HCT116 (cell line): ENCODE measurements around the gene PCARE. TPM values are rescaled to one million over a fixed set of nuclear protein-coding genes. Genes with fewer than 3 reads are reported as not detected.

Source experiments
- ATAC-seq: fragments of 200-7000 bp; cut with Tn5 transposase; 2 replicates; pipeline ENCODE4 v1.9.1; 2020; ENCODE audit warnings: mild to moderate bottlenecking, moderate library complexity
- BruUV-seq: library from RNA; stranded (reverse); fragments of 400-500 nt; replicated peaks from 2 replicates; lab custom pipeline; 2021; lab: Mats Ljungman, UMichigan
- CTCF ChIA-PET: fragments of 300-600 bp; sonication (Branson Sonifier 250); formaldehyde crosslinking; loops from one replicate; lab custom pipeline; 2021; ENCODE audit warnings: antibody characterized with exemption; lab: Charles Lee
- POLR2A ChIA-PET: fragments of 300-600, 350-600 bp; sonication (Branson Sonifier 250); formaldehyde crosslinking; loops from one replicate; lab custom pipeline; 2021; ENCODE audit warnings: antibody characterized with exemption; lab: Charles Lee
- RAD21 ChIA-PET, 2 experiments: fragments of 300-600 bp; sonication (Branson Sonifier 250); formaldehyde crosslinking; loops; one replicate each; lab custom pipeline; 2023; ENCODE audit warnings: low total read pairs in 2 of 2; ENCODE audit not compliant: uncharacterized antibody in 2 of 2, unreplicated experiment in 2 of 2, low non-redundant PET in 1 of 2; lab: Charles Lee
- DNase-seq: peaks from one replicate; pipeline ENCODE4 v3.0.0-alpha.2; 2010; ENCODE audit warnings: low read depth, low spot score
- H2AFZ ChIP-seq: fragments of 200-600 bp; shearing (Covaris generic), sonication (generic); 2 replicates; pipeline ENCODE4 v1.6.1; 2017; ENCODE audit warnings: low read depth, mixed run types, mixed read lengths, antibody characterized with exemption, low read length; ENCODE audit not compliant: poor library complexity, severe bottlenecking
- H3K27ac ChIP-seq: 2 replicates; pipeline ENCODE4 v1.5.1; 2012; ENCODE audit warnings: low read depth, low read length
- H3K27me3 ChIP-seq: fragments of 200-600 bp; sonication (generic); 2 replicates; pipeline ENCODE4 v1.6.1; 2016; ENCODE audit warnings: mixed run types, low read length, mixed read lengths; ENCODE audit not compliant: insufficient read depth
- H3K36me3 ChIP-seq, 2 experiments: fragments of 200-500 bp in 1 of 2; fragments of 200-600 bp in 1 of 2; sonication (Bioruptor generic) in 1 of 2; sonication (generic) in 1 of 2; 2 replicates each; pipeline versions ENCODE4 v1.5.1 to v1.6.1; 2014 to 2016; ENCODE audit warnings: low read length in 2 of 2, inconsistent platforms in 1 of 2, mixed read lengths in 1 of 2, mixed run types in 1 of 2; ENCODE audit not compliant: insufficient read depth in 2 of 2, control insufficient read depth in 1 of 2
- H3K4me1 ChIP-seq, 2 experiments: fragments of 200-600 bp in 1 of 2; sonication (generic) in 1 of 2; 2 replicates each; pipeline versions ENCODE4 v1.5.1 to v1.6.1; 2012 to 2017; ENCODE audit warnings: low read length in 2 of 2, inconsistent platforms in 1 of 2, mild to moderate bottlenecking in 1 of 2, mixed read lengths in 1 of 2, mixed run types in 1 of 2, moderate library complexity in 1 of 2; ENCODE audit not compliant: insufficient read depth in 2 of 2, control insufficient read depth in 1 of 2
- H3K4me2 ChIP-seq: fragments of 200-600 bp; sonication (generic); 2 replicates; pipeline ENCODE4 v1.6.1; 2017; ENCODE audit warnings: mixed run types, low read length, mixed read lengths
- H3K4me3 ChIP-seq, 2 experiments: fragments of 200-600 bp in 1 of 2; sonication (generic) in 1 of 2; replicated peaks in 1 of 2; 2 replicates each; pipeline ENCODE4 v1.5.1; 2011 to 2016; ENCODE audit warnings: low read length in 2 of 2, control low read depth in 1 of 2, low read depth in 1 of 2, mild to moderate bottlenecking in 1 of 2, mixed read lengths in 1 of 2, mixed run types in 1 of 2
- H3K79me2 ChIP-seq: fragments of 200-600 bp; sonication (generic); 2 replicates; pipeline ENCODE4 v1.6.1; 2017; ENCODE audit warnings: mild to moderate bottlenecking, mixed run types, low read length, moderate library complexity, mixed read lengths; ENCODE audit not compliant: insufficient read depth
- H3K9ac ChIP-seq: fragments of 200-600 bp; sonication (generic); 2 replicates; pipeline ENCODE4 v1.6.1; 2016; ENCODE audit warnings: low read length, mixed read lengths
- H3K9me2 ChIP-seq: fragments of 200-600 bp; sonication (generic), shearing (Covaris generic); 2 replicates; pipeline ENCODE4 v1.6.1; 2017; ENCODE audit warnings: mixed run types, mild to moderate bottlenecking, moderate library complexity; ENCODE audit not compliant: insufficient read depth
- H3K9me3 ChIP-seq, 2 experiments: fragments of 200-500 bp in 1 of 2; fragments of 200-600 bp in 1 of 2; sonication (Bioruptor generic) in 1 of 2; sonication (generic) in 1 of 2; 2 replicates each; pipeline ENCODE4 v1.6.1; 2014 to 2017; ENCODE audit warnings: low read length in 2 of 2, mixed read lengths in 2 of 2, inconsistent platforms in 1 of 2, low read depth in 1 of 2, mild to moderate bottlenecking in 1 of 2, mixed run types in 1 of 2, moderate library complexity in 1 of 2; ENCODE audit not compliant: control insufficient read depth in 1 of 2, insufficient read depth in 1 of 2
- H4K20me1 ChIP-seq: fragments of 200-600 bp; sonication (generic), shearing (Covaris generic); 2 replicates; pipeline ENCODE4 v1.6.1; 2017; ENCODE audit warnings: mixed run types, mild to moderate bottlenecking, moderate library complexity; ENCODE audit not compliant: insufficient read depth
- CBX3 ChIP-seq: IDR thresholded peaks from 2 replicates; pipeline ENCODE4 v1.6.1; 2012; ENCODE audit warnings: low read depth
- CEBPB ChIP-seq: IDR thresholded peaks from 2 replicates; pipeline ENCODE4 v1.6.1; 2012; ENCODE audit warnings: low read depth
- EGR1 ChIP-seq: IDR thresholded peaks from 2 replicates; pipeline ENCODE4 v1.6.1; 2012; ENCODE audit warnings: low read depth
- ELF1 ChIP-seq: IDR thresholded peaks from 2 replicates; pipeline ENCODE4 v1.6.1; 2012; ENCODE audit warnings: low read depth, borderline replicate concordance
- EZH2 ChIP-seq: fragments of 200-600 bp; sonication (generic); IDR thresholded peaks from 2 replicates; pipeline ENCODE4 v1.6.1; 2017; ENCODE audit warnings: antibody characterized with exemption, mixed run types
- EZH2phosphoT487 ChIP-seq: fragments of 200-600 bp; IDR thresholded peaks from 2 replicates; pipeline ENCODE4 v1.6.1; 2018; ENCODE audit warnings: antibody characterized with exemption, borderline replicate concordance
- JUND ChIP-seq: IDR thresholded peaks from 2 replicates; pipeline ENCODE4 v1.6.1; 2012
- POLR2AphosphoS5 ChIP-seq: IDR thresholded peaks from 2 replicates; pipeline ENCODE4 v1.6.1; 2011; ENCODE audit warnings: mild to moderate bottlenecking, low read depth, low read length, moderate library complexity
- SIN3A ChIP-seq: IDR thresholded peaks from 2 replicates; pipeline ENCODE4 v1.6.1; 2012; ENCODE audit warnings: low read depth
- SP1 ChIP-seq: IDR thresholded peaks from 2 replicates; pipeline ENCODE4 v1.6.1; 2012; ENCODE audit warnings: low read depth
- TCF7L2 ChIP-seq: IDR thresholded peaks from 2 replicates; pipeline ENCODE4 v1.7.0; 2011; ENCODE audit warnings: borderline replicate concordance, inconsistent platforms; ENCODE audit not compliant: insufficient read depth, insufficient read length; ENCODE audit errors: extremely low read depth
- ZBTB33 ChIP-seq: IDR thresholded peaks from 2 replicates; pipeline ENCODE4 v1.6.1; 2011; ENCODE audit warnings: mild to moderate bottlenecking, low read length, moderate library complexity; ENCODE audit not compliant: insufficient replicate concordance; ENCODE audit errors: extremely low read depth
- ZFX ChIP-seq: fragments of 450-650 bp; IDR thresholded peaks from 2 replicates; pipeline ENCODE4 v1.6.1; 2017
- ZNF274 ChIP-seq: fragments of 200-500 bp; sonication (Bioruptor generic); IDR thresholded peaks from 2 replicates; pipeline ENCODE4 v1.6.1; 2014; ENCODE audit warnings: mild to moderate bottlenecking, low read depth, low read length, inconsistent platforms
- intact Hi-C: fragments of 100-400 bp; cut with micrococcal nuclease; formaldehyde crosslinking; loops from 2 replicates; pipeline ENCODE4 v1.10.0; 2022
- total RNA-seq: library from RNA; stranded (reverse); gene quantifications from one replicate; pipeline ENCODE4 v1.2.1, GENCODE V29; 2021; ENCODE audit not compliant: unreplicated experiment
- TF ChIP-seq, protein P1 (sequence below), 3 experiments: fragments of 200-600 bp in 1 of 3; sonication (generic) in 1 of 3; IDR thresholded peaks in 2 of 3; conservative IDR thresholded peaks in 1 of 3; 2 replicates each; pipeline ENCODE4 v1.5.1; 2012 to 2017; ENCODE audit warnings: low read depth in 2 of 3, low read length in 2 of 3, antibody characterized with exemption in 1 of 3, borderline replicate concordance in 1 of 3, control low read depth in 1 of 3, mild to moderate bottlenecking in 1 of 3, mixed read lengths in 1 of 3, mixed run types in 1 of 3, moderate library complexity in 1 of 3; ENCODE audit not compliant: insufficient read depth in 1 of 3
- TF ChIP-seq, protein P2 (sequence below): IDR thresholded peaks from 2 replicates; pipeline ENCODE4 v1.6.1; 2012
- TF ChIP-seq, protein P3 (sequence below): IDR thresholded peaks from 2 replicates; pipeline ENCODE4 v1.6.1; 2012

PCARE gene
- total RNA-seq, 1 experiment from 2014 or later, result not detected

DNA sequence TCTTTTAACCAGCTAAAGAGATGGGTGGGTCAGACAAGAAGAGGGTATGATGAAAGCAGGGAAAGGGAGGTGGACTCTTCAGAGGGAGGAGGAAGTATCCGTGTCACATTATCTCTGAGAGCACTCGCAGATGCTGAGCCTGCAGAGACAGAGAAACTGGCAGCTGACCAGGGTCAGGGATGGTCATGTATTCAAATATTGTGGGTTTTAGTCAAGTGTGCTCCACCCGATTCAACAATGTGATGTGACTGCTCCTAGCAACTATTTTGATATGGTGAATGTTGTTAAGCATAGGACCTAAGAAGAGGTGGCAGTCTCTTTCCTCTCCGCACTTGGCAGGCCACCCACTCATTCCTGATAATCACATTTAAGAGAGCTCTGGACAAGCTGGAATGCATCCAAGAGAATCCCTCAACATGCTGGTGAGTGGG is 39.6 kb upstream of the PCARE start:
- Histone ChIP-seq H2AFZ (peak overlapping the region; percentile 27), H3K9ac (peak overlapping the region; percentile 69), H3K27ac (peak overlapping the region; percentile 81), H3K9me2 (no peaks in the 10 kb centered on the region), H4K20me1 (no peaks in the 10 kb centered on the region), H3K4me1 (peaks cover 32 to 70% of the 10 kb centered on the region in 2 experiments), H3K9me3 (no peaks in the 10 kb centered on the region), H3K27me3 (no peaks in the 10 kb centered on the region), H3K4me3 (peak overlapping the region; percentile 41 to 55; a peak in 3 of 4 replicates), H3K79me2 (peaks cover 24% of the 10 kb centered on the region), H3K4me2 (peak overlapping the region; percentile 77), H3K36me3 (no peaks in the 10 kb centered on the region)
- POLR2A ChIA-PET, result interaction anchor here (1.0 to 2.5 kb wide), 4 partner anchors 9 to 21 kb away, joined by 3 to 14 read pairs (median 4); no protein-coding TSS in a partner anchor
- intact Hi-C loops, result no loop called here
- DNase-seq (peak; percentile 53), ATAC-seq (peak; percentile 16; the same call in 1 of the 2 replicates)
- TF ChIP-seq, protein P1, sequence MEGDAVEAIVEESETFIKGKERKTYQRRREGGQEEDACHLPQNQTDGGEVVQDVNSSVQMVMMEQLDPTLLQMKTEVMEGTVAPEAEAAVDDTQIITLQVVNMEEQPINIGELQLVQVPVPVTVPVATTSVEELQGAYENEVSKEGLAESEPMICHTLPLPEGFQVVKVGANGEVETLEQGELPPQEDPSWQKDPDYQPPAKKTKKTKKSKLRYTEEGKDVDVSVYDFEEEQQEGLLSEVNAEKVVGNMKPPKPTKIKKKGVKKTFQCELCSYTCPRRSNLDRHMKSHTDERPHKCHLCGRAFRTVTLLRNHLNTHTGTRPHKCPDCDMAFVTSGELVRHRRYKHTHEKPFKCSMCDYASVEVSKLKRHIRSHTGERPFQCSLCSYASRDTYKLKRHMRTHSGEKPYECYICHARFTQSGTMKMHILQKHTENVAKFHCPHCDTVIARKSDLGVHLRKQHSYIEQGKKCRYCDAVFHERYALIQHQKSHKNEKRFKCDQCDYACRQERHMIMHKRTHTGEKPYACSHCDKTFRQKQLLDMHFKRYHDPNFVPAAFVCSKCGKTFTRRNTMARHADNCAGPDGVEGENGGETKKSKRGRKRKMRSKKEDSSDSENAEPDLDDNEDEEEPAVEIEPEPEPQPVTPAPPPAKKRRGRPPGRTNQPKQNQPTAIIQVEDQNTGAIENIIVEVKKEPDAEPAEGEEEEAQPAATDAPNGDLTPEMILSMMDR (IDR thresholded peaks at IDR 0.05 in 2 of 3, conservative IDR thresholded peaks at IDR 0.05 in 1 of 3; ENCODE audit: borderline replicate concordance in 1 of 3, insufficient read depth in 1 of 3, low read depth in 2 of 3, low read length in 2 of 3), result no peak
- TF ChIP-seq, protein P2, sequence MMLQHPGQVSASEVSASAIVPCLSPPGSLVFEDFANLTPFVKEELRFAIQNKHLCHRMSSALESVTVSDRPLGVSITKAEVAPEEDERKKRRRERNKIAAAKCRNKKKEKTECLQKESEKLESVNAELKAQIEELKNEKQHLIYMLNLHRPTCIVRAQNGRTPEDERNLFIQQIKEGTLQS, result no peak
- TF ChIP-seq TCF7L2 (no peak), POLR2AphosphoS5 (peak; percentile 58), ZNF274 (no peak), CBX3 (no peak), EGR1 (peak; percentile 65; the same call in 1 of the 2 replicates), EZH2 (no peak), SIN3A (no peak), JUND (no peak), CEBPB (no peak; the same call in 1 of the 2 replicates), EZH2phosphoT487 (no peak), SP1 (peak; percentile 33; the same call in 1 of the 2 replicates), ZFX (no peak), ZBTB33 (no peak), ELF1 (no peak)
- TF ChIP-seq, protein P3, sequence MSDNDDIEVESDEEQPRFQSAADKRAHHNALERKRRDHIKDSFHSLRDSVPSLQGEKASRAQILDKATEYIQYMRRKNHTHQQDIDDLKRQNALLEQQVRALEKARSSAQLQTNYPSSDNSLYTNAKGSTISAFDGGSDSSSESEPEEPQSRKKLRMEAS, result no peak; the same call in 1 of the 2 replicates
- CTCF ChIA-PET, result no interaction called here
- RAD21 ChIA-PET, result no interaction called here
- BruUV-seq, result no TSS peak
